ENCODE measurements around the gene RBMS3. TPM values are rescaled to one million over a fixed set of nuclear protein-coding genes. Genes with fewer than 3 reads are reported as not detected.
"Not testable (repeated sequence)": the region's sequence is repeated elsewhere in the genome, so short reads cannot be mapped to it uniquely, and the experiment has no call there.

The RBMS3 gene
- total RNA-seq, 2 donors from 2014 or later: 2.8 to 9.6 TPM

- no peaks in the 10 kb centered on the region for H3K36me3 ChIP-seq
- no peak overlapping the region for H3K27ac ChIP-seq
- intact Hi-C loops (cut with DNase I): no loop called here
- H3K9ac ChIP-seq (ENCODE audit: low read depth in 2 of 2, low read length in 2 of 2): no peak overlapping the region
- no peaks in the 10 kb centered on the region for H3K4me1 ChIP-seq
- no peak for DNase-seq
- TF ChIP-seq CTCF (IDR thresholded peaks at IDR 0.05): no peak
- H3K4me3 ChIP-seq: no peak overlapping the region
- no peaks in the 10 kb centered on the region for H3K9me3 ChIP-seq
- no peaks in the 10 kb centered on the region for H3K27me3 ChIP-seq
These were observed 66.5 kb downstream of the RBMS3 start for GRCh38 chr3:29347412-29347811.

GRCh38 chr3:29348316-29348715 is 67.4 kb downstream of the RBMS3 start:
- Histone ChIP-seq H3K4me1 (no peaks in the 10 kb centered on the region), H3K9ac (ENCODE audit: low read depth in 2 of 2, low read length in 2 of 2) (no peak overlapping the region), H3K4me3 (no peak overlapping the region), H3K9me3 (no peaks in the 10 kb centered on the region), H3K36me3 (no peaks in the 10 kb centered on the region), H3K27me3 (no peaks in the 10 kb centered on the region), H3K27ac (no peak overlapping the region)
- intact Hi-C loops (cut with DNase I): no loop called here
- no peak for DNase-seq
- no peak for TF ChIP-seq CTCF (IDR thresholded peaks at IDR 0.05)

- H3K27ac ChIP-seq: no peak overlapping the region
- TF ChIP-seq CTCF (IDR thresholded peaks at IDR 0.05): no peak
- intact Hi-C loops (cut with DNase I): no loop called here
These were observed 68.2 kb downstream of the RBMS3 start for GRCh38 chr3:29349049-29349448.

GRCh38 chr3:29353807-29354206 is 72.9 kb downstream of the RBMS3 start:
- Histone ChIP-seq H3K36me3 (no peaks in the 10 kb centered on the region), H3K9ac (ENCODE audit: low read depth in 2 of 2, low read length in 2 of 2) (no peak overlapping the region), H3K9me3 (no peaks in the 10 kb centered on the region), H3K27me3 (no peaks in the 10 kb centered on the region), H3K4me1 (no peaks in the 10 kb centered on the region), H3K27ac (no peak overlapping the region), H3K4me3 (no peak overlapping the region)
- intact Hi-C loops (cut with DNase I): no loop called here
- TF ChIP-seq CTCF (IDR thresholded peaks at IDR 0.05): no peak
- DNase-seq: no peak

More at GRCh38 chr3:29349049-29349448, 68.2 kb downstream of the RBMS3 start:
- DNase-seq: no peak
- no peaks in the 10 kb centered on the region for H3K36me3 ChIP-seq
- H3K4me3 ChIP-seq: no peak overlapping the region
- H3K4me1 ChIP-seq: no peaks in the 10 kb centered on the region
- H3K9ac ChIP-seq (ENCODE audit: low read depth in 2 of 2, low read length in 2 of 2): no peak overlapping the region
- H3K27me3 ChIP-seq: no peaks in the 10 kb centered on the region
- H3K9me3 ChIP-seq: no peaks in the 10 kb centered on the region

GRCh38 chr3:29354894-29355293 is 74.0 kb downstream of the RBMS3 start:
- Histone ChIP-seq H3K27ac (no peak overlapping the region), H3K27me3 (no peaks in the 10 kb centered on the region), H3K36me3 (no peaks in the 10 kb centered on the region), H3K9ac (ENCODE audit: low read depth in 2 of 2, low read length in 2 of 2) (no peak overlapping the region), H3K9me3 (no peaks in the 10 kb centered on the region), H3K4me3 (no peak overlapping the region), H3K4me1 (no peaks in the 10 kb centered on the region)
- intact Hi-C loops (cut with DNase I): no loop called here
- no peak for TF ChIP-seq CTCF (IDR thresholded peaks at IDR 0.05)
- no peak for DNase-seq

GRCh38 chr3:29356062-29356461 is 75.2 kb downstream of the RBMS3 start:
- H3K4me3 ChIP-seq: no peak overlapping the region
- H3K27me3 ChIP-seq: no peaks in the 10 kb centered on the region
- no peaks in the 10 kb centered on the region for H3K36me3 ChIP-seq
- no peak overlapping the region for H3K27ac ChIP-seq
- TF ChIP-seq CTCF (IDR thresholded peaks at IDR 0.05): no peak
- H3K9me3 ChIP-seq: no peaks in the 10 kb centered on the region
- DNase-seq: no peak
- H3K4me1 ChIP-seq: no peaks in the 10 kb centered on the region
- no peak overlapping the region for H3K9ac ChIP-seq (ENCODE audit: low read depth in 2 of 2, low read length in 2 of 2)
- intact Hi-C loops (cut with DNase I): no loop called here

- H3K27me3 ChIP-seq; H3K9ac ChIP-seq (ENCODE audit: low read depth in 2 of 2, low read length in 2 of 2); H3K4me3 ChIP-seq; H3K27ac ChIP-seq; intact Hi-C loops (cut with DNase I); H3K36me3 ChIP-seq; H3K9me3 ChIP-seq; DNase-seq; H3K4me1 ChIP-seq: not testable (repeated sequence)
These were observed 79.4 kb downstream of the RBMS3 start for GRCh38 chr3:29360289-29360688.

Data from colonic mucosa (tissue), 4 donors.